MCF 10A (cell line): Measurements from ENCODE around the gene WLS. TPM values are rescaled to one million over a fixed set of nuclear protein-coding genes. Genes with fewer than 3 reads are reported as not detected.

Source experiments
- BruUV-seq: library from RNA; stranded (reverse); fragments of 400-500 nt; replicated peaks from 2 replicates; lab custom pipeline; 2021; lab: Mats Ljungman, UMichigan
- CTCF ChIA-PET: fragments of 300-600 bp; sonication (Branson Sonifier 250); formaldehyde crosslinking; extraction: SDS; loops from one replicate; lab custom pipeline; 2021; ENCODE audit warnings: antibody characterized with exemption, inconsistent platforms; lab: Yijun Ruan, JAX
- POLR2A ChIA-PET: fragments of 300-600, 350-650 bp; sonication (Branson Sonifier 250); formaldehyde crosslinking; extraction: SDS; loops from one replicate; lab custom pipeline; 2020; ENCODE audit warnings: antibody characterized with exemption, inconsistent platforms; lab: Yijun Ruan, JAX
- DNase-seq: peaks from one replicate; pipeline ENCODE4 v3.0.0-alpha.2; 2018; ENCODE audit not compliant: unreplicated experiment
- H3K27ac Mint-ChIP-seq: one replicate; pipeline ENCODE4 v1.8.0; 2022; ENCODE audit warnings: mild to moderate bottlenecking, low read depth, mixed read lengths; ENCODE audit not compliant: unreplicated experiment
- H3K27me3 Mint-ChIP-seq: one replicate; pipeline ENCODE4 v1.8.0; 2022; ENCODE audit warnings: mixed read lengths; ENCODE audit not compliant: insufficient read depth, unreplicated experiment
- H3K36me3 Mint-ChIP-seq: one replicate; pipeline ENCODE4 v1.8.0; 2022; ENCODE audit warnings: mild to moderate bottlenecking, moderate library complexity, mixed read lengths; ENCODE audit not compliant: insufficient read depth, unreplicated experiment
- H3K4me1 Mint-ChIP-seq: one replicate; pipeline ENCODE4 v1.8.0; 2022; ENCODE audit warnings: mixed read lengths; ENCODE audit not compliant: insufficient read depth, unreplicated experiment
- H3K4me3 Mint-ChIP-seq: one replicate; pipeline ENCODE4 v1.8.0; 2022; ENCODE audit warnings: mild to moderate bottlenecking, moderate library complexity, mixed read lengths; ENCODE audit not compliant: unreplicated experiment
- H3K9me3 Mint-ChIP-seq: one replicate; pipeline ENCODE4 v1.8.0; 2022; ENCODE audit warnings: mixed read lengths; ENCODE audit not compliant: unreplicated experiment
- intact Hi-C: fragments of 100-400 bp; cut with micrococcal nuclease; formaldehyde crosslinking; loops from 2 replicates; pipeline ENCODE4 v1.14.1; 2022
- total RNA-seq: library from RNA; stranded (reverse); gene quantifications from 2 replicates; pipeline ENCODE4 v1.2.3, GENCODE V29; 2022
- TF ChIP-seq, protein P1 (sequence below): fragments of 200-600 bp; IDR thresholded peaks from one replicate; pipeline ENCODE4 v1.8.0; 2022; ENCODE audit warnings: antibody characterized with exemption, mild to moderate bottlenecking; ENCODE audit not compliant: unreplicated experiment

WLS gene
- total RNA-seq, 1 experiment from 2014 or later: 37.8 TPM

GRCh38 chr1:68087184-68087583 is 145.1 kb downstream of the WLS start:
- POLR2A ChIA-PET: interaction anchor here (0.6 kb wide), 1 partner anchor 697 kb away, joined by 6 read pairs; no protein-coding TSS in a partner anchor
- TF ChIP-seq, protein P1, sequence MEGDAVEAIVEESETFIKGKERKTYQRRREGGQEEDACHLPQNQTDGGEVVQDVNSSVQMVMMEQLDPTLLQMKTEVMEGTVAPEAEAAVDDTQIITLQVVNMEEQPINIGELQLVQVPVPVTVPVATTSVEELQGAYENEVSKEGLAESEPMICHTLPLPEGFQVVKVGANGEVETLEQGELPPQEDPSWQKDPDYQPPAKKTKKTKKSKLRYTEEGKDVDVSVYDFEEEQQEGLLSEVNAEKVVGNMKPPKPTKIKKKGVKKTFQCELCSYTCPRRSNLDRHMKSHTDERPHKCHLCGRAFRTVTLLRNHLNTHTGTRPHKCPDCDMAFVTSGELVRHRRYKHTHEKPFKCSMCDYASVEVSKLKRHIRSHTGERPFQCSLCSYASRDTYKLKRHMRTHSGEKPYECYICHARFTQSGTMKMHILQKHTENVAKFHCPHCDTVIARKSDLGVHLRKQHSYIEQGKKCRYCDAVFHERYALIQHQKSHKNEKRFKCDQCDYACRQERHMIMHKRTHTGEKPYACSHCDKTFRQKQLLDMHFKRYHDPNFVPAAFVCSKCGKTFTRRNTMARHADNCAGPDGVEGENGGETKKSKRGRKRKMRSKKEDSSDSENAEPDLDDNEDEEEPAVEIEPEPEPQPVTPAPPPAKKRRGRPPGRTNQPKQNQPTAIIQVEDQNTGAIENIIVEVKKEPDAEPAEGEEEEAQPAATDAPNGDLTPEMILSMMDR: no peak
- H3K27ac Mint-ChIP-seq: no peak overlapping the region
- H3K4me1 Mint-ChIP-seq: no peaks in the 10 kb centered on the region
- no peak for DNase-seq
- H3K36me3 Mint-ChIP-seq: no peaks in the 10 kb centered on the region
- BruUV-seq: no TSS peak
- intact Hi-C loops: no loop called here
- CTCF ChIA-PET: no interaction called here
- H3K4me3 Mint-ChIP-seq: no peak overlapping the region
- no peaks in the 10 kb centered on the region for H3K9me3 Mint-ChIP-seq
- no peaks in the 10 kb centered on the region for H3K27me3 Mint-ChIP-seq

DNA sequence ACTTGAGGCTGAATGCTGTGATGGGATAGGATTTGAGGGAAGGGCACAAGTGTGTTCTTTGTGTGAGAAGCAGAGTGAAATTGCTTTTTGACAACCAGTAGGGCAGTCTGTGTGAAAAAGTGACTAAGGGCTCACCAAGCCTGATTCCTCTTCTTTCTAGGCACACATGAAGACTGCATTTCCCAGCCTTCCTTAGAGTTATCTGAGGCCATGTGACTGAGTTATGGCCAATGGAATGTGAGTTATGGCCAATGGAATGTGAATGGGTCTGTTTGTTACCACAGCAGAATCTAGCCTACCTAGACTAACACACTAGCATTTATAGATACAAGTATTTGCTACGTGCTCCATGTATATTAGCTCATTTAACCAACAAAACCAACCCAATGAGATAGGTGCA is 146.6 kb downstream of the WLS start:
- ChIA-PET POLR2A (no interaction called here), CTCF (interaction anchor here (0.7 kb wide), 1 partner anchor 18 kb away, joined by 3 read pairs; no protein-coding TSS in a partner anchor)
- no peaks in the 10 kb centered on the region for H3K27me3 Mint-ChIP-seq
- H3K9me3 Mint-ChIP-seq: no peaks in the 10 kb centered on the region
- DNase-seq: no peak
- intact Hi-C loops: no loop called here
- H3K4me1 Mint-ChIP-seq: no peaks in the 10 kb centered on the region
- no TSS peak for BruUV-seq
- TF ChIP-seq, protein P1: no peak
- H3K27ac Mint-ChIP-seq: no peak overlapping the region
- no peaks in the 10 kb centered on the region for H3K36me3 Mint-ChIP-seq
- H3K4me3 Mint-ChIP-seq: no peak overlapping the region

DNA sequence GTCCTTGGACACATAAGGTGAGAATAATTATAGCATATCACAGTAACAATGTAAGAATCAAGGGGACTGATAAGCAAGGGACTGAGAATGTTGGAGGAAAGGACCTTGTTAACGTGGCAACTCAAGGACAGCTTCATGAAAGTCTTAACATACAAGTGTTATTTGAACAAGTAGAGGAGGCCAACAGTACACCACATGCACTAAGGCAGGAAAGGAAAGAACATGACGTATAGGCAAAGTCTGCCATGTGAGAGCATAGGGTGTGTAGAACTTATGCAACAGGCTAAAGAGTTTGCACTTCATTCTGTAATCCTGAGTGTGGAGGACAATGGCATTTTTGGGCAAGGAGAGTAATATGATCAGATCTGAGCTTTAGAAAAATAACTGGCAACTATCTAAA is 148.6 kb downstream of the WLS start:
- no TSS peak for BruUV-seq
- ChIA-PET CTCF (interaction anchor here (0.7 to 0.9 kb wide), 2 partner anchors 11 to 32 kb away, joined by 3 to 5 read pairs; no protein-coding TSS in a partner anchor), POLR2A (interaction anchor here (0.6 kb wide), 1 partner anchor 561 kb away, joined by 3 read pairs; no protein-coding TSS in a partner anchor)
- TF ChIP-seq, protein P1: no peak
- H3K4me1 Mint-ChIP-seq: no peaks in the 10 kb centered on the region
- no peak overlapping the region for H3K27ac Mint-ChIP-seq
- intact Hi-C loops: no loop called here
- H3K4me3 Mint-ChIP-seq: no peak overlapping the region
- no peak for DNase-seq
- peaks cover 5% of the 10 kb centered on the region for H3K36me3 Mint-ChIP-seq
- no peaks in the 10 kb centered on the region for H3K9me3 Mint-ChIP-seq
- no peaks in the 10 kb centered on the region for H3K27me3 Mint-ChIP-seq

DNA sequence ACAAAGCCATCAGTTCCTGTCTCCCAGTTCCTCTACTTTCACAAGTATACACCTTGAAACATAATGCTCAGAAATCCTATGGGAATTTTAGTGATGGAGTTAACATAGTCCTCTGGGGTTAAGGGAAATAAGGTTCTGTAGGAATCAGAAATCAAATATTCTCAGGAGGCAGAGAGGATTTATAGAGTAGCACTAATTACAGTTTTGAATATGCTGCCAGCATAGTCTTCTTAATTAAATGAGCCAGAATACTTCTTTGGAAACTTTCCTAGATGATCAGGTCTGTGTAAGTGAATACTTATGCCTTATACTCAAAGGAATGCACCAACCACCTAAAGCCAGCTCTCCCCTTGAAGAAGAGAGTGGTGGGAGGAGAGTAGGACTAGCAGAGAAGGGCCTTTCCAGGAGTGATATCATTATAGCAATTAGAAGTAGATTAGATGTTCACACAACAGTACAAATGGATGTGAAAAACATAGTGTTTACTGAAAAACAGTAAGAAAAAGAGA is 150.5 kb downstream of the WLS start:
- BruUV-seq: no TSS peak
- peaks cover 5% of the 10 kb centered on the region for H3K36me3 Mint-ChIP-seq
- no peaks in the 10 kb centered on the region for H3K4me1 Mint-ChIP-seq
- DNase-seq: no peak
- no peaks in the 10 kb centered on the region for H3K9me3 Mint-ChIP-seq
- intact Hi-C loops: no loop called here
- CTCF ChIA-PET: interaction anchor here (0.8 to 1.5 kb wide), 2 partner anchors 35 to 245 kb away, joined by 3 to 10 read pairs; no protein-coding TSS in a partner anchor
- no peaks in the 10 kb centered on the region for H3K27me3 Mint-ChIP-seq
- H3K4me3 Mint-ChIP-seq: no peak overlapping the region
- no peak overlapping the region for H3K27ac Mint-ChIP-seq
- TF ChIP-seq, protein P1: no peak
- POLR2A ChIA-PET: interaction anchor here (0.6 to 0.7 kb wide), 2 partner anchors 40 to 389 kb away, joined by 3 to 4 read pairs; no protein-coding TSS in a partner anchor
